Neural crest cell (in vitro differentiated cells): ENCODE data around the gene PTGR3. TPM values are rescaled to one million over a fixed set of nuclear protein-coding genes. Genes with fewer than 3 reads are reported as not detected.

ENCODE experiments used
- DNase-seq: peaks from one replicate; pipeline ENCODE4 v3.0.0; 2021; ENCODE audit warnings: low read depth, mixed read lengths, low spot score
- H3K27ac Mint-ChIP-seq: one replicate; pipeline ENCODE4 v1.8.0; 2021; ENCODE audit warnings: mild to moderate bottlenecking, mixed read lengths; ENCODE audit not compliant: unreplicated experiment
- H3K27me3 Mint-ChIP-seq: 2 replicates; pipeline ENCODE4 v1.8.0; 2021; ENCODE audit warnings: low read depth, mild to moderate bottlenecking, mixed read lengths
- H3K36me3 Mint-ChIP-seq: 2 replicates; pipeline ENCODE4 v1.8.0; 2021; ENCODE audit warnings: low read depth, mild to moderate bottlenecking, mixed read lengths
- H3K4me1 Mint-ChIP-seq: 2 replicates; pipeline ENCODE4 v1.8.0; 2021; ENCODE audit warnings: mixed read lengths
- H3K4me3 Mint-ChIP-seq: one replicate; pipeline ENCODE4 v1.8.0; 2021; ENCODE audit warnings: mild to moderate bottlenecking, mixed read lengths
- H3K9me3 Mint-ChIP-seq: 2 replicates; pipeline ENCODE4 v1.8.0; 2021; ENCODE audit warnings: mixed read lengths
- total RNA-seq: library from RNA; stranded (reverse); gene quantifications from 2 replicates; pipeline ENCODE4 v1.2.1, GENCODE V29; 2021
- TF ChIP-seq, protein P1 (sequence below): fragments of 200-600 bp; sonication (generic); conservative IDR thresholded peaks from 2 replicates; pipeline ENCODE4 v1.5.0; 2021; ENCODE audit warnings: antibody characterized with exemption, mild to moderate bottlenecking

PTGR3 gene
- total RNA-seq, 1 donor from 2014 or later: 12.1 TPM

DNA sequence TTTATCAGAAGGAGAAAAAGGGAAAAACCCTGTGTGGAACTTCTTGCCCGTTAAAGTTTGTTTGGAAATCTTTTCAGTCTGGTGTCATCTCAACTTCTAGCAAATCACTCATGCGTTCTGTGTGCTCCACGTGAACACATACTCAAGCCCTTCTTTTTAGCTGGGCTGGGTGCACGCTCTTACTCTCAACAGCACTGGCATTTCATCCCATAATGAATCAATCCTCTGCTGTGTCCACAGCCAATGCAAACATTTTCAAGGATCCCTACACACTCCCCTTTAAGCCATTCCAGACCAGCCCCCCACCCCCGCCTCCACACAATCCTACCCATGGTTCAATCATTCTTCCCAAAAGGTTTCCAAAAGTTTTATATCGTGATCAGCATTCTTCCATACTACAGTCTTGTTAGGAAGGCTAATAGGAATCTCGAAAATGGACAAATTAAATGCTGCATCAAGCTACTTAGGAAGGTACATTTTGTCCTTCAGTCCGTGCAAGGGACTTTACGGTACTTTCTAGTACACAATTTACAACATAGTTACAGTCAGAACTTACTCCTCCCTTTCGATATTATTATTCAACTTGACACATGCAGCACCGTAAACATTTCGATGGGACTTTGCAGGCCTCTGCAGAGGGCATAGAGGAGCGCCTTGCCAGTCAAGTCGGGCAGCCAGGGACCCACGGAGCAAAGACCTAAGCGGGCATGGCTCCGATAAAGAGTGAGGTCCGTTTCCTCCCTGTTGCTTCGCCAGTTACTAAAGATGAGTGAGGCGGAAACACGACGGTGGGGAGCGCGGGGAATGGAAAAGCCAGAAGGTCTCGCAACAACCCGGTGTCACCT lies 1.4 kb downstream of the PTGR3 start:
- Mint-ChIP-seq H3K4me3 (peak overlapping the region; percentile 91), H3K36me3 (no peaks in the 10 kb centered on the region), H3K27me3 (peaks cover 75% of the 10 kb centered on the region), H3K9me3 (no peaks in the 10 kb centered on the region), H3K4me1 (peaks cover 50% of the 10 kb centered on the region), H3K27ac (no peak overlapping the region)
- TF ChIP-seq, protein P1, sequence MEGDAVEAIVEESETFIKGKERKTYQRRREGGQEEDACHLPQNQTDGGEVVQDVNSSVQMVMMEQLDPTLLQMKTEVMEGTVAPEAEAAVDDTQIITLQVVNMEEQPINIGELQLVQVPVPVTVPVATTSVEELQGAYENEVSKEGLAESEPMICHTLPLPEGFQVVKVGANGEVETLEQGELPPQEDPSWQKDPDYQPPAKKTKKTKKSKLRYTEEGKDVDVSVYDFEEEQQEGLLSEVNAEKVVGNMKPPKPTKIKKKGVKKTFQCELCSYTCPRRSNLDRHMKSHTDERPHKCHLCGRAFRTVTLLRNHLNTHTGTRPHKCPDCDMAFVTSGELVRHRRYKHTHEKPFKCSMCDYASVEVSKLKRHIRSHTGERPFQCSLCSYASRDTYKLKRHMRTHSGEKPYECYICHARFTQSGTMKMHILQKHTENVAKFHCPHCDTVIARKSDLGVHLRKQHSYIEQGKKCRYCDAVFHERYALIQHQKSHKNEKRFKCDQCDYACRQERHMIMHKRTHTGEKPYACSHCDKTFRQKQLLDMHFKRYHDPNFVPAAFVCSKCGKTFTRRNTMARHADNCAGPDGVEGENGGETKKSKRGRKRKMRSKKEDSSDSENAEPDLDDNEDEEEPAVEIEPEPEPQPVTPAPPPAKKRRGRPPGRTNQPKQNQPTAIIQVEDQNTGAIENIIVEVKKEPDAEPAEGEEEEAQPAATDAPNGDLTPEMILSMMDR: no peak
- DNase-seq: no peak

DNA sequence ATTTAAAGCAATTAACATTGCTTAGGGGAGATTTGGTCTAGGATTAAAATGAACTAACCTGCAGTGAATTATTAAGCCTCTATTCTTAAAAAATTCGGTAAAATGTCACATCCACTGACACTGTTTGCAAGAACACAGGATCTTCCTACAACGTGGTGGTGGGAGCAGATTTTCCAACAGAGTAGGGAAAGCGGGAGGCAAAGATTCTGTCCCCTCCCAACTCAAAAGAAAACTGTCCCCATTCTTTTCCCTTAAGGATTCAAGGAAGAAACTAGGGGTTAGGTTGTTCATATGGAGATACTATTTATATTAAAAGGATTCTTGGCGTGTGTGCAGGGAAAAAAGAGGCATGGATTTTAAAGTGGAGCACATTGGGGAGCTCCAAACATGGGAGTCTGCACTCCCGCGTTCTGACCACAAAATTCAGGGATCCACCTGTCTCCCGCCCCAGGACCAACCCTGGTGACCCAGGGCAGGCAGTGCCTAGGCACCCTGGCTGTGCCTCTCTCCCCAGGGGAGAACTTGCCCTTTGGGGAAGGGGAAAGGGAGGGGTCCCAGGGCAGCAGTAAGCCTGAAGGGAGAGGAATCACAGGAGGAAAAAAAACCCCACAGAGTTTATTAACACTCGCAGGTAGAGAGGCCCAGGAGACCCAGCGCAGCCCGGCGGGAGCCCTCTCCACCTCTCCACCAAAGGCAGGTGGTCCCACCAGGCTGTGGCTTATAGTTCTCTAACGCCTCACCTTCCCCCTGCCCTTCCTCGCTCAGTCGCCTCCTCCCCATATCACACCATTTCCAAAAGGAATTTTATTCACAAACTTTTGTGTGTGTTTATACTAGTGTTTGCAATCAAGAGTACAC lies 2.3 kb downstream of the PTGR3 start:
- no peak for DNase-seq
- Mint-ChIP-seq H3K9me3 (no peaks in the 10 kb centered on the region), H3K4me1 (peaks cover 45% of the 10 kb centered on the region), H3K27me3 (peaks cover 78% of the 10 kb centered on the region), H3K27ac (no peak overlapping the region), H3K36me3 (peaks cover under 1% of the 10 kb centered on the region), H3K4me3 (peak overlapping the region; percentile 91)
- TF ChIP-seq, protein P1: no peak

DNA sequence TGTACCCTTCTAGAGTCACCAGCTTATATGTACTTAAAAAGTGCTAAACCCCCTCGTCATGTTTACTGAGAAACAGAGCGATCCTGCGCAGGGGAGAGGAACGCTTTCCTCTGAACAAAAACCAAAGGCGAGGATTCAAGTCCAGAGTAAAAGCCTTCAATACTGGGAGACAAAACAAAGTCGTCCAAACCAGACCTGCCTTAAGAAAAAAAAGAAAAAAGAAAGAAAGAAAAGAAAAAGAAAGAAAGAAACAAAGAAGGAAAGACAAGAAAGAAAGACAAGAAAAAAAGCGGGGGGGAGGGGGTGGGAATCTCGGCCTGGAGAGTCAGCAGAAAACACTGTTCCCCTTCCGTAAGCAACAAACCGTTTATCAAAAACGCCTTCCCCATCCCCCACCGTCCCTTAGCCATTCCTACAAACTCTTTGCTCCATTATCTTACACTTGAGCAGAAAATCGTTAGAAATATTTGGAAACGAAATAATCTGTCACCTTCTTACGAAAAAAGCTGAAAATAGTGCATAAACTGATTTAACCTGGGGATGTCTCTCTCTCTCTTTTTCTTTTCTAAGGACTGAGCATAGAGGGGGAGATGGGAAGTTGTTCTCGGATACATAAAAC lies 3.3 kb downstream of the PTGR3 start:
- Mint-ChIP-seq H3K4me1 (peaks cover 39% of the 10 kb centered on the region), H3K36me3 (peaks cover 8% of the 10 kb centered on the region), H3K27ac (no peak overlapping the region), H3K9me3 (no peaks in the 10 kb centered on the region), H3K27me3 (peaks cover 79% of the 10 kb centered on the region), H3K4me3 (peak overlapping the region; percentile 88)
- TF ChIP-seq, protein P1: no peak
- no peak for DNase-seq

DNA sequence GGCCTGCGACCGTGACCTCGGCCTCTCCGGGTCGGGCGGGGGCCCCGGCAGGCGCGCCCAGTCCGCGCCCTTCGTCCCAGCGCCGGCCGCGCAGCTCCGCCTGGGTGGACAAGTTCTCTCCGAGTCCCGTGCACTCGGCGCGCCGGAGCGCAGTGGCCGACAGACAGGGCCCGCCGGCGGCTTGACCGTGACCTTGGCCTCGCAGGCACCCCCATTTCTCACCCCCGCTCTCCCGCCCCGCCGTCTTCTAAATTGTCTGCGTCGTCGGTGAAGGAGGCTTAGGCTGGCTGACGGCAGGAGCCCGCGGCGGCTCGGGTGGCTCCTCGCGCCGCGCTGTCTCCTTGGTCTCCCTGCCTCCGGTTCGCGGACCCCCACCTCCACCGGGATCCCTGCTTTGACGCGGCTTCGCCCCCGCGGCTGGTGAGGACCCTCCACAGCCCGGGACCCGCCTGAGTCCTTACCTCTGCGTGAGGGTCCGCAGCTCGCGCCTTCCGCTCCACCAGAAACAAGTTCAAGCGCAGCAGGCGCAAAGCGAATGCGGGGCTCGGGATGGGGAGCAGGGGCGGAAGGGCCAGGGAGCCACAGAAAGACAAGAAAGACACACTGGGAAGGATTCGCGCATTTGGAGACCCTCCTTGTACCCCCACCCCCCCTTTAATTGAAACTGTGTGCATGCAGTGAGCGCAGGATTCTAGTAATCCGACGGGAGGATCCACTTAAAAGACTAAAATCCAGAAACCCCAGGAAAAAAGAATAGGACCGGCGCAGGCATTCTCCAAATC lies 4.0 kb downstream of the PTGR3 start:
- Mint-ChIP-seq H3K9me3 (no peaks in the 10 kb centered on the region), H3K4me3 (peak overlapping the region; percentile 88), H3K36me3 (peaks cover 8% of the 10 kb centered on the region), H3K4me1 (peaks cover 32% of the 10 kb centered on the region), H3K27me3 (peaks cover 75% of the 10 kb centered on the region), H3K27ac (no peak overlapping the region)
- TF ChIP-seq, protein P1: no peak
- DNase-seq: no peak

DNA sequence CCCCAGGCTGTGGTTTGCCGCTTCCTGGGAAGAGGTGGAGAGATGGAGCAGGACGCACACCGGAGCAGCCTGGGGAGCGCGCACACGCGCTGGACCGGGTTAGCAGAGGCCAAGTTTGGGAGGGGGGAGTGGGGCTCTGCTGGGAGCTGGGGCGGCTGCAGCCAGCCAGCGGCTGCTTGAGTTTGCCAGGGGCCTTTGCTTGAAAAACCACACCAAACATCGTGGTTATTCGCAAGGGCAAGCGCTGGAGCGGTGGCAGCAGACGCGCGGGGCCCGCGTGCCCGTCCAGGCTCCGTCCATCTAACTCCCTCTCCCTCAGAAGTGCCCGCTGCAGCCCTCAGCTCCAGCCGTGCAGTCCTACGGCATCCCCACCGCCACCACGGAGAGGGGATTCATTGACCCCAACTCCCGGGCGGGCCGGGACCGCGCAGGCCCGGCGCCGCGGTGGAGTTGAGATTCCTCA lies 4.6 kb downstream of the PTGR3 start:
- DNase-seq: no peak
- no peaks in the 10 kb centered on the region for H3K9me3 Mint-ChIP-seq
- peaks cover 32% of the 10 kb centered on the region for H3K4me1 Mint-ChIP-seq
- no peak overlapping the region for H3K4me3 Mint-ChIP-seq
- no peak overlapping the region for H3K27ac Mint-ChIP-seq
- TF ChIP-seq, protein P1: no peak
- H3K27me3 Mint-ChIP-seq: peaks cover 78% of the 10 kb centered on the region
- peaks cover 8% of the 10 kb centered on the region for H3K36me3 Mint-ChIP-seq
